Neuron (in vitro differentiated cells): ENCODE results near the gene AOAH.

Source experiments
- H2AFZ ChIP-seq: one replicate; pipeline ENCODE4 v1.6.1; 2013; ENCODE audit warnings: low read depth, mild to moderate bottlenecking, inconsistent platforms, low read length, moderate library complexity
- H3K27me3 ChIP-seq: one replicate; pipeline ENCODE4 v1.6.1; 2013; ENCODE audit warnings: low read length; ENCODE audit not compliant: insufficient read depth
- H3K36me3 ChIP-seq: one replicate; pipeline ENCODE4 v1.6.1; 2013; ENCODE audit warnings: low read length; ENCODE audit not compliant: insufficient read depth
- H3K4me1 ChIP-seq: one replicate; pipeline ENCODE4 v1.6.1; 2013; ENCODE audit warnings: low read length; ENCODE audit not compliant: insufficient read depth
- H3K4me3 ChIP-seq: 2 replicates; pipeline ENCODE4 v1.5.1; 2013; ENCODE audit warnings: mild to moderate bottlenecking, low read length, moderate library complexity
- H3K9me3 ChIP-seq: one replicate; pipeline ENCODE4 v1.6.1; 2013; ENCODE audit warnings: low read length

The AOAH gene, protein sequence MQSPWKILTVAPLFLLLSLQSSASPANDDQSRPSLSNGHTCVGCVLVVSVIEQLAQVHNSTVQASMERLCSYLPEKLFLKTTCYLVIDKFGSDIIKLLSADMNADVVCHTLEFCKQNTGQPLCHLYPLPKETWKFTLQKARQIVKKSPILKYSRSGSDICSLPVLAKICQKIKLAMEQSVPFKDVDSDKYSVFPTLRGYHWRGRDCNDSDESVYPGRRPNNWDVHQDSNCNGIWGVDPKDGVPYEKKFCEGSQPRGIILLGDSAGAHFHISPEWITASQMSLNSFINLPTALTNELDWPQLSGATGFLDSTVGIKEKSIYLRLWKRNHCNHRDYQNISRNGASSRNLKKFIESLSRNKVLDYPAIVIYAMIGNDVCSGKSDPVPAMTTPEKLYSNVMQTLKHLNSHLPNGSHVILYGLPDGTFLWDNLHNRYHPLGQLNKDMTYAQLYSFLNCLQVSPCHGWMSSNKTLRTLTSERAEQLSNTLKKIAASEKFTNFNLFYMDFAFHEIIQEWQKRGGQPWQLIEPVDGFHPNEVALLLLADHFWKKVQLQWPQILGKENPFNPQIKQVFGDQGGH

DNA sequence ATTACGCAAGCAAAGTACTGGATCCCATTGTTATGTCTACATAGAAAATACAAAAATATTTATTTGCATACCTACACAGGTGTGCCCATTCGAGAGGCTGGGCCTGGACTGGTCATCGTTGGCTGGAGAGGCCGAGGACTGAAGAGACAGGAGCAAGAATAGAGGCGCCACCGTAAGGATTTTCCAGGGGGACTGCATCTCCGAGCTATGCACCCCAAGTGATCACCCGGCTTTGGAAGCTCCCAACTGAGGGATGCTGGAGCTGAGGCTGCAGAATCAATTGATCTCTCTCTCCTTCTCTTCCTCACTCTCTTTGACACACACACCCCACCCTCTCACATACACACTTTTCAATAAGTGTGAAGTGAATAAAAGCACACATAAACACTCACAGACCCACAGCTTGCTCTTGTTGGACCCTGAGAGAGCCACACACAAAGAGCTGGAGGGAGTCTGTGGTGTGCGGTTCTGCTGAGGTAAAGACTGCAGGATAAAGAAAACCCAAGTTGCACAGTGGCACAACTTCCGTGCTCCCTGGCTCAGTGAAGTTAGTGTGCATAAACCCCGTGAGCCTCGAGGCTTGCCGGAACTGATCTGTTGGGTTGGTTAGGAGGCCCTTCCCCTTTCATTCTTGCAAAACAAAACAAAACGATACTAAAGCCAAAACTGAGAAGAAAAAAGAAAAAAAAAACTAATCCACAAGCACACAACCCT, at the start of gene AOAH:
TSS of gene AOAH (minus strand) at position 544 of the 714 bp plus-strand sequence. CDS start at position 198, 346 bp downstream.
- Histone ChIP-seq H3K9me3 (no peaks in the 10 kb centered on the region), H3K27me3 (no peaks in the 10 kb centered on the region), H3K4me3 (no peak within 1 kb of the TSS), H2AFZ (no peak within 1 kb of the TSS), H3K36me3 (no peaks in the 10 kb centered on the region), H3K4me1 (peaks cover 8% of the 10 kb centered on the region)

DNA sequence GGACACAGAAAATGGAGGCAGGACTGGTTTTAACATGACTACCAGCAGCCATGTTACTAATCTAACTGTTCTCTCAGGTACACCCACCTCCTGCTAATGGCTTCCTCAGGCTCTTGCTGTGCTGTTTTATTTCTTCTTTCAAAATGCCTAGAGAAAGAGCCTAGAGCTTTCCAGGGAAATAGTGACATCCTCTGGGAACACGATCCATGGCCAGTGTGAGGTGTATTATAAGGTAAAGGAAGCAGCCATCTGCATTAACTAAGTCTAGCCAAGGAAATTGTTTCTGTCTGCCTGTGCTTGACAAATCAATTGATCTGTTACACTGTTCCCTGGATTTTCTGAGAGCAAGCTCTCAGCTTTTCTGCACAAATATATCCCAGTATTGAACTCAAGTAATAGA, 42.2 kb upstream of the AOAH start:
- no peaks in the 10 kb centered on the region for H3K4me1 ChIP-seq
- no peaks in the 10 kb centered on the region for H3K27me3 ChIP-seq
- no peak overlapping the region for H2AFZ ChIP-seq
- no peaks in the 10 kb centered on the region for H3K9me3 ChIP-seq
- no peak overlapping the region for H3K4me3 ChIP-seq
- no peaks in the 10 kb centered on the region for H3K36me3 ChIP-seq

DNA sequence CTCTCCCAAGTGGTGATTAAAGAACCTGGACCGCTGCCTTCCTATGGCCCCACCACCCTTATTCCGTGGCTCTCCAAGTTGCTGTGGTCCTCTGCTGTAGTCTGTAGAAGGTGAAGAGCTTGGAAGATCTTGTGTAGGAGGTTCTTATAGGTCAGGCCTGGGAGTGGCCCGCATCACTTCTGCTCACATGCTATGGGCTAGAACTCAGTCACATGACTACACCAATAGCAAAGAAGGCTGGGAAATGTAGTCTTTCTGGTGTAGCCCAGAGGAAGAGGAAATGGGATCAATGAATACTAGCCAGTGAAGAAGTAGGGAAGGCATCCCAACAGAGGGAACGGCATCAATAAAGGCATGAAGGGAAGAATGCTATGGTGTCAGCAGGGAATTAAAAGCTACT, 41.3 kb upstream of the AOAH start:
- Histone ChIP-seq H3K4me1 (no peaks in the 10 kb centered on the region), H3K36me3 (no peaks in the 10 kb centered on the region), H2AFZ (no peak overlapping the region), H3K27me3 (no peaks in the 10 kb centered on the region), H3K4me3 (no peak overlapping the region), H3K9me3 (no peaks in the 10 kb centered on the region)

DNA sequence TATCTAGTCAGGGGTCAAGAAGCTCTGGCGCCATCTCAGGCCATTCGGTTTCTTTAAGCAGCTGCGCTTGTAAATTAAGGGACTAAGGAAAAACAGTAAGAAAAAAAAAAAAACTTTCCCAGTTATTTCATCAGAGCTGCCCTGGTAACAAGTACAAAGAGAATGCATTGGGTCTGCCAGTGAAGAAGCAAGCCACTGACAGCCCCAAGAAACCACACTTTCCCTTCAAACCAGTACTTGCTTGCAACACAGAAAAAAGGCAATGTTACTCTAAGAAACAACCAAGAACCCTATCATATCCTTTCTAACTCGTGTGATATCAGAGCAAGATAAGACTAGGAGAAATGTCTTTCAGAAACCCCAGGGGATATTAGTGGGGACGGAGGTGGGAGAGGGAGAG, 40.6 kb upstream of the AOAH start:
- H3K36me3 ChIP-seq = no peaks in the 10 kb centered on the region
- H3K4me1 ChIP-seq = no peaks in the 10 kb centered on the region
- H2AFZ ChIP-seq = no peak overlapping the region
- H3K4me3 ChIP-seq = no peak overlapping the region
- no peaks in the 10 kb centered on the region for H3K9me3 ChIP-seq
- H3K27me3 ChIP-seq = no peaks in the 10 kb centered on the region

DNA sequence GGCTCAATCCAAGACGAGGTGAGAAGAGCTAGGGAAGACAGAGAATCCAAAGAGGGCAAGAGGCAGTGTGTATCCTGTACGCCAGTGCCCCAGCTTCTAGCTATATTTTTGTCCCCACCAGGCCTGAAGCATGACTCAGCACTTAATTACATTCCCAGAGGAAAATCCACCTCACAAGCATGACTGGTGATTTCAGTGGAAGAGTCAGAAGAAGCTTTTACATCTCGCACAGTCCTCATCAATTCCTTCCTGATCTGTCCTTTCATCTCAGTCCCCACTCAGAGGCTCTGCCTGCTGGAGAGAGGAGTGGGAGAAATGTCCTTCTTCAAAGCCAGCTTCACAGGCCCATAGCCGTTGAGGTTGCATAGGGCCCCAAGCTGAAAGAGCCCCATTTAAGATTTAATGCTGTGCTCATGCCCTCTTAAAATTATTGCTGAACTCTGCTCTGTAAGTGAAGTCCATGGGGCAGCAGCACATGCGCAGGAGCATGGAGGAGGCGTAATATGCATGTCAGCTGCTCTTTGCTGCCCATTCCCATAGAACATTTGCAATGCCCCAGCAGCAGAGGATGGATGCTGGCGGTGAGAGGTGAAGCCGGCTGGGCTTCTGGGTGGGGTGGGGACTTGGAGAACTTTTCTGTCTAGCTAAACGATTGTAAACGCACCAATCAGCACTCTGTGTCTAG, 39.0 kb upstream of the AOAH start:
- peaks cover 5% of the 10 kb centered on the region for H3K4me1 ChIP-seq
- no peak overlapping the region for H3K4me3 ChIP-seq
- H3K36me3 ChIP-seq = no peaks in the 10 kb centered on the region
- no peaks in the 10 kb centered on the region for H3K9me3 ChIP-seq
- H2AFZ ChIP-seq = no peak overlapping the region
- no peaks in the 10 kb centered on the region for H3K27me3 ChIP-seq

DNA sequence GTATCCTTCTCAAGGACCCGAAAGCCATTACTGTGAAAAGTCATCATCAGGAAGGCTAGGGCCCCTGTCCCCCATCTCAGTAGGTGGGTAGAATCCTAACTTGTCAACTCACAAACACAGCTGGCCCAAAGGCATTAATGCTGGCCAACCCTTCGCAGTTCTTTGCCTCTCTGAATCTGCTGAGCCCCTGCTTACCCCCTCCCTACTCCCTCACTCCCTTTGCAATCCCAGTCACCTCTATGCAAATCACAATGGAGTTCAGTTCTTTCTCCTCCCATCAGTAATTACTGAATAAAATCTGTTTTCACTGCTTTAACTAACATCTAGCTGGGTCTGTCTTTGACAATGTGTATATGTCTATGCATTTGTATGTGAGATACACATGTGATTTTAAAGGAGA, 38.1 kb upstream of the AOAH start:
- Histone ChIP-seq H3K4me1 (peaks cover 5% of the 10 kb centered on the region), H3K4me3 (no peak overlapping the region), H3K27me3 (no peaks in the 10 kb centered on the region), H3K9me3 (no peaks in the 10 kb centered on the region), H3K36me3 (no peaks in the 10 kb centered on the region), H2AFZ (no peak overlapping the region)

DNA sequence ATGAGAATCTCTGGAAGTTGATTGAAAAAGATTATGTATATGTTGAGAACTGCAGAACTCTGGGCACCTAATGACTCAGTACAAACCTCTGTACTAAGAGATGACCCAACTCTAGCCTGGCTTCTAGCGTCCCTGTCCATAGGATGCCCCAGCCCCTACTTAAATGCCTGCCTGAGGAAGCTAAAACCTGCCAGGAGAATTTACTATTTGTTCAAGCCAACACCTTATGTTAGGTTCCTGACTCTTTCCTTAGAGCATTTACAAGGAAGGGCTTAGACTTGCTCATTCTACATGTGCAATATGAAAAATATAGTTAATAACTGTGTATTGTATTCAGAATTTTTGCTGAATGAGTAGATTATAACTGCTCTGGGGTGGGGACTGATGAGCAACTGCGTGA, 37.5 kb upstream of the AOAH start:
- H3K9me3 ChIP-seq = no peaks in the 10 kb centered on the region
- H3K27me3 ChIP-seq = no peaks in the 10 kb centered on the region
- no peak overlapping the region for H2AFZ ChIP-seq
- H3K36me3 ChIP-seq = no peaks in the 10 kb centered on the region
- peaks cover 5% of the 10 kb centered on the region for H3K4me1 ChIP-seq
- no peak overlapping the region for H3K4me3 ChIP-seq

DNA sequence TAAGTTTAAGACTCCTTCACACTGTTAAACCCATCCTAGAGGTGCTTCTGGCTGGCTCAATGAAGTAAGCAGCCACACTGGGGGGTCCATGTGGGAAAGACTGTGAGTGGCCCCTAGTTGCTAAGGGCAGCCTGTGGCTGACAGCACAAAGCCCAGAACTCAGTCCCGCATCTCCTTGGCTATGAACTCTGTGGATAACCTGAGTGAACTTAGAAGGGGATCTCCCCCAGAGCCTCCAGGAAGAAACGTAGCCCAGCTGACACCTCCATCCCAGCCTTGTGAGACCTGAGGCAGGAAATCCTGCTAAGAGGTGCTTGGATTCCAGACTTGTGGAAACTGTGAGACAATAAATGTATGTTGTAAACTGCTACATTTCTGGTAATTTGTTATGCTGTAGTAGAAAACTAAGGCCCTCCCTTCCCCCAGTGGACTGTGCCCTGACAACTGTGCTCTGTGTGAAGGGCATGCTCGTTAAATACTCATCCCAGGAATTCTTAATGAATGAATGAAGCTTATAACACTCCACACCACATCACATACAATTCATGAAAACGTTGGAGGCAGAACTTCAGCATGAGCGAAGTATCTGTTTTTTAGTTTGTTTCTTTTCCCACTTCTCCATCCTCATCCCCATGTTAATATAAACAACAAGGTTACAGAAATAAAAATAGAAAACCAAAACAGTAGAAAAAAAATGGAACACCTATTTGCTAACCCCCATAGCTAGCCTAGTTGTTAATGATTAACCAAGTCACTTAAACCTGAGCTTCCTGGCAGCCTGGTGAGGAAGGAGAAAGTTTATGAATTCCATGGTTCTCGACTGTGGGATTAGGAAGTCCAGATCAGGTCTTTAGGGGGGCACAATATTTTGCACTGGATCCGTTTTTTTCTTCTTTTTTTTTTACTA, 36.8 kb upstream of the AOAH start:
- Histone ChIP-seq H3K27me3 (no peaks in the 10 kb centered on the region), H2AFZ (no peak overlapping the region), H3K36me3 (no peaks in the 10 kb centered on the region), H3K4me3 (no peak overlapping the region), H3K9me3 (no peaks in the 10 kb centered on the region), H3K4me1 (peaks cover 5% of the 10 kb centered on the region)

DNA sequence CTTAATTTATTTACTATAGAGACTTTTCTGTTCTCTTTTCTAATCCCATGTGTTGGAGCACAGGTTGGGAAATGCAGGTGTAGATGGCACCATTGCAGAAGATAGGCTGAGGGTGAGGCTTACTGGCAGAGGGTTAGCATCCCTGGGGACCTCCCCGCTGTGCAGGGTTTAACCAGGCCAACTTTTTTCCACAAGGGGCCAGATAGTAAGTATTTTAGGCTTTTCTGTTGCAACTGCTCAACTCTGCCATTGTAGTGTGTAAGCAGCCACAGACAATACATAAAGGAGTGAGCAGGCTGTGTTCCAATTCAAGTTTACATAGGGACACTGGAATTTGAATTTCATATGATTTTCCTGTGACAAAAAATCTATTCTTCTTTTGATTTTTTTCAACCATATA, 34.6 kb upstream of the AOAH start:
- H3K36me3 ChIP-seq = no peaks in the 10 kb centered on the region
- no peak overlapping the region for H2AFZ ChIP-seq
- no peak overlapping the region for H3K4me3 ChIP-seq
- H3K4me1 ChIP-seq = peaks cover 5% of the 10 kb centered on the region
- no peaks in the 10 kb centered on the region for H3K27me3 ChIP-seq
- H3K9me3 ChIP-seq = no peaks in the 10 kb centered on the region

DNA sequence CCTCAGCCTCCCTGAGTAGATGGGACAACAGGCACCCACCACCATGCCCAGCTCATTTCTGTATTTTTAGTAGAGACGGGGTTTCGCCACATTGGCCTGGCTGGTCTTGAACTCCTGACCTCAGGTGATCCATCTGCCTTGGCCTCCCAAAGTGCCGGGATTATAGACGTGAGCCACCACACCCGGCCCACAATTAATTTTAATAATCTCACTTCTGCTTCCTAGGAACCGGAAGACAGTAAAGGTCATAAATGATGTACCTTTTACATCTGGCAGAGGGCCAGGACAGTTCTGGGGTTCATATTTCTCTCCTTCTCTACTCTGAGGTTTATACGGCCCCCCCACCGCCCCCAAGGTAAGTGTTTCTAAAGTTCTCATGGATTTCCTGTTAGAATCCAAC, 31.2 kb upstream of the AOAH start:
- Histone ChIP-seq H3K27me3 (no peaks in the 10 kb centered on the region), H3K9me3 (no peaks in the 10 kb centered on the region), H3K4me1 (peaks cover 5% of the 10 kb centered on the region), H3K36me3 (no peaks in the 10 kb centered on the region), H3K4me3 (no peak overlapping the region), H2AFZ (no peak overlapping the region)

DNA sequence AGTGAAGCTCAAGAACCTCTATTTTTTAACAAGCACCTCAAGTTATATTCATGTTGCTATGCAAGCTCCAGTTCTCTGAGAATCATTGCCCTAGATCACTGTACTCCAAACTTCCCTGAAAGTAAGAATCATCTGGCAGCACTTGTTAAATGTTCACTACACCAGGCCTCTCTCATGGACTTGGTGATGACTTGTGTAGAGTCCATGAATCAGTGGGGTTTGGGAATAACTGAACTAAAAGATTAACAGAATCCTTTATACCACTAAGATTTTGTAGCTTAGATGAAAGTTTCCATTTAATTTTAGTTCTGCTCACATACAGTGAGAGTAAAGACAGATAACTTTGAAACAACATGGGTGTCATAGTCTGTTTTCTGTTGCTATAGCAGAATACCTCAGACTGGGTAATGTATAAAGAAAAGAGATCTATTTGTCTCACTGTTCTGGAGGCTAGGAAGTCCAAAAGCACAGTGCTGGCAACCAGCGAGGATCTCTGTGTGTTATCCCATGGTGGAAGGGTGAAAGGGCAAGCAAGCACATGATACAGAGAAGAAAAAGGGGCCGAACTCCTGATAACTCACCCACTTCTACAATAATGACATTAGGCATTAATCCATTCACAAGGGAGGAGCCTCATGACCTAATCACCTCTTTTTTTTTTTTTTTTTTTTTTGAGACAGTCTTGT, 27.9 kb upstream of the AOAH start:
- Histone ChIP-seq H3K9me3 (no peaks in the 10 kb centered on the region), H3K4me1 (no peaks in the 10 kb centered on the region), H2AFZ (no peak overlapping the region), H3K27me3 (no peaks in the 10 kb centered on the region), H3K4me3 (no peak overlapping the region), H3K36me3 (no peaks in the 10 kb centered on the region)

DNA sequence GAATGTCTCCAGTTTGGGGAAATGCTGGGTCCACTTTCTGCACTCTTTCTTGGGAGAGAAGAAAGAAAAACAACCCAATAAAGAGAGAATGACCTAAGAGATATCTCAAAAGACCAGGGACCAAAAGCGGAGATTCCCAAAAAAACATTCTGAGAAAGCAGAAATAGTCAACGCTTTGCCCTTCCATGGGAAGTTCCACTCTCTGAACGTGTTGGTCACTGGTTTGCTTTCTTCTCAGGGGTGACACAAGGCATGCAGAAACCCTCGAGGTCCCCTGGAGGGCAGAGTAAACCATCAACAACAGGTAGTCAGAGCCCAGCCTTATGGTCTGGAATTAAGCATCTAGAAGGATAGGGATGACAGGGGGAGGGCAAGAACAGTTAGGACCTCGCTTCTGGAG, 26.2 kb upstream of the AOAH start:
- Histone ChIP-seq H3K4me3 (no peak overlapping the region), H3K9me3 (no peaks in the 10 kb centered on the region), H3K27me3 (no peaks in the 10 kb centered on the region), H3K36me3 (no peaks in the 10 kb centered on the region), H3K4me1 (no peaks in the 10 kb centered on the region), H2AFZ (no peak overlapping the region)
